ENCODE data around the gene BMF.
"Not testable (repeated sequence)": the region's sequence is repeated elsewhere in the genome, so short reads cannot be mapped to it uniquely, and the experiment has no call there.

BMF gene, protein sequence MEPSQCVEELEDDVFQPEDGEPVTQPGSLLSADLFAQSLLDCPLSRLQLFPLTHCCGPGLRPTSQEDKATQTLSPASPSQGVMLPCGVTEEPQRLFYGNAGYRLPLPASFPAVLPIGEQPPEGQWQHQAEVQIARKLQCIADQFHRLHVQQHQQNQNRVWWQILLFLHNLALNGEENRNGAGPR

DNA sequence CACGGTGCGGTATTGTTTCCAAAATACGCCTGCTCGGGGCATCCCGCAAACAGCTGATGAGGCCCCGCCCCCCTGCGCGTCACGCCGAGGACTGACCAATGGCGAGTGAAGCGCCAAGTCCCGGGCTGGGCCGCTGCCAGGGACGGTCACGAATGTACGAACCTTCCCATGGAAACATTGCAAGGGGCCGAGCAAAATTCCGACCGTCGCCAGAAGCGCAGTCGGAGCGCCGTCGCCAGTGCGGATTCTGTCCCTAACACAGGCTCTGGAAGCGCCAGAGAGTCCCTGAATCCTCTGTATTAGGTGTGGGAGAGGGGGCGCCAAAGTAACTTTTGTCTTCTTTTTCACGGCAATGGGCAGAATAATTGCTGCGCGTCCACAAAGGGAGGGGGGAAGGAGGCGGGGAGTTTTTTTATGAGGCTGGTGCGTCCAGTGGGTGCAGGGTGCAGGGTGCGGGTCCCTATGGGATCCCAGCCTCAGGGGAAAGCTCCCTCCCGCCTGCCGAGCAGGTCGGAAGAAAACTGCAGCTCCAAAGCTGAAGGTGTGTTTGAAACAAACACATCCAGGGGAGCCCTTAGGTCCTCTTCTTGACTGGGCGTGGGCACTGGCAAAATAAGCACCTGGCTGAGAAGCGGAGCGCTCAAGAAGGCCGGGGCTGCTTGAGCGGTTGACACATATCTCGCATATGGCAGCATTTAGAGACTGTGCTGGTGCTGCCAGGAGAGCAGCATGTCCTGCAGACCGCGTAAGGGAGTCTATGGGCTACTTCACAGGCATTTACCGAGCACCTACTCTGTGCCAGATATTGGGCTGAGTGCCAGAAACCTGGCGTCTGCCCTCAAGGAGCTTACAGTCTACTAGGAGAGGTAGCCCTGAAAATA, at the start of gene BMF:
BMF (minus strand) TSS at position 25 of the 881 bp plus-strand sequence. CDS start 2,793 bp downstream, outside the sequence.
- DNase-seq (ENCODE audit: low read depth): peak; percentile 95

DNA sequence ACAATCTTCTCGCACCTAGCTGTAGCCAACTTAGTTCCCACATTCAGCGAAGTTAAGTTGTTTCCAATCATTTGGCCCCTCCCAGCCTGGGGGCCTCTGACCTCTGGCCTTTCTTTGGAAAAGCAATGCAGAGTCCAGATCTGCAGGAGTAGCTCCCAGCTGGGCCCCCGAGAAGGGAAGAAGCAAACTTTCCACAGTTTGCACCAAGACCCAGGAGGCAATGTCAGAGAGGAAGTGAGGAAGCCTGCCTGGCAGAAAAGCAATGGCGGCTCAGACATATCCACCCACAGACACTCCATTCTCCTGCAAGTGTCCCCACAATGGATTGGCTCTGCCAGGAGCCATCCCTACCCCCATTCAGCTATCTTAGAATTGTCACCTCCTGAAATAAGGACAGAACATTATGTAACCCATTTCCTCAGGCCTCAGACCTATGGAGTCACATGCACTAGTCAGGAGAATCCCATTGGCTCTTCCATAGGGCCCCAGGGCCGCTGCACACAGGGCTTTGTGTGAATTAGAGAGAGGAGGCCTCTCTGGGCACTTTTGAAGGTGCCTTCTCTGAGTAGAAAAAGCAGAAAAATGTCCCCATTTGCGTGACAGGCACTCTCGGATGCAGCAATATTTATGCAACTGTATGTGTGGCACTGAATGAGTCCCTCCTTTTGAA, 49.2 kb upstream of the BMF start:
- no peak for DNase-seq (ENCODE audit: low read depth)

DNA sequence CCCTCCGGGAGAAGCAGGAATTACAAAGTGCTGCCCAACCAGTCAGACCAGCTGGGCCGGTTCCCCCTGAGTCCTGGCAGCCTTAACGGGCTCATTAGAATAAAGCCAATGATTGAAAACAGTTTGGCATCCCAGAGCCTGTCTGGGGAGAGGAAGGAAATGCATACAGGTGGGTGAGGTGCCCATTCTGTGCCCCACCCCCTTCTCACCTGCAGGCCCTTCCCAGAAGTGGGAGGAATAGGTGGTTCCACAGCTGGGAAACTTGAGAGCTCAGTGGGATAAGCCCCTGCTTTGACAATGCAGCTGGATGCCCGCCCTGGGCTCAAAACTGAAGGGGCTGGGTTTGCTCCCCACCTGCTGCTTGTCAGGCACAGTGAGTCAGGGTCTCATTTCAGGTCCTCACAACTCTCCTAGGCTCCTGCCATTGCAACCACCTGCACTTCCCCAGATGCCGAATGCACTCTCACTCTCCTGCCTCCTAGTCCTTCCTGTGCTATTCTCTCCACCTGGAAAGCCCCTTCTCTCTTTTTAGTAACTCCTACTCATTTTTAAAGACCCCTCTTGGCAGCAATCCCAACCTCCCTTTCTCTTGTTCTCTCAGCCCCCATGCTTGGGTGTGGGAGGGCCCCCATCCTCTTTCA, 46.7 kb upstream of the BMF start:
- DNase-seq (ENCODE audit: low read depth): no peak

DNA sequence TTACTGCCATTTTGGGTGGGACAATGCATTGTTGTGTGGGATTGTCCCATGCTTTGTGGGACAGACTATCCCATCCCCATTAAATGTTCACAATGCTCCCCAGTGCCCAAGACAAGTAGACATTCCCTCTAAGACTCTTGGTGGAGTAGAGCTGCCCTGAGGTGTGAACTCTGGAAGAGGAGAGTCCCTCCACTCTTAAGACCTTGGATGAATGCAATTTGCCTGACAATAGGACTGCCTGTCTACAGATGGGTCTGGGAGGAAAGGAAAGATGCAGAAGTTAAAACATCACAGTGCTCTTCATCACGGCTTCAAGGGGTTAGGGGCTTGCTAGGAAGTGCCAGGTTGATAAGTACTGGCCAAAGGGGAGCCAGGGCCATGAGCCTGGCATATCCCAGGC, 46.1 kb upstream of the BMF start:
- DNase-seq (ENCODE audit: low read depth): not testable (repeated sequence)

- no peak for DNase-seq (ENCODE audit: low read depth)
Measured at GRCh38 chr15:40151991-40152390, 43.3 kb upstream of the BMF start.

DNA sequence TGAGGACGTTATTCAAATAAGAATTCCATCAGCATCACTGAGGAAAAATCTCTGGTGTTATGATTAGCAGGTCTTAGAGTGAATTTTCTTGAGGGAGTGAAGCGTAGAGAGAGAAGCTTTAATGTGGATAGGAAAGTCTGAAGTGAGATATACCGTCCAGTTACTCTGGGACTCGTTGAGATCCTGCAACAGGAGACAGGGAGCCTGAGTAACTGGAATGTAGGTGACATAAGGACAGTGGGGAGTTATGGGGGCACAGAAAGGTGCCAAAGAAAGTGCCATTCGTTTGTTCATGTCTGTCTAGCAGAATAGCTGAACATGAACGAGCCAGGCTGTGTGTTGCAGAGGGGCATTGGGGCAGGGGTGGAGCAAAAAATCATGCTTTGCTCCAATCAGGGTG, 42.8 kb upstream of the BMF start:
- DNase-seq (ENCODE audit: low read depth): no peak

- no peak for DNase-seq (ENCODE audit: low read depth)
Measured at GRCh38 chr15:40150163-40150925, 41.7 kb upstream of the BMF start.

GRCh38 chr15:40149339-40149738, 40.7 kb upstream of the BMF start:
- no peak for DNase-seq (ENCODE audit: low read depth)

DNA sequence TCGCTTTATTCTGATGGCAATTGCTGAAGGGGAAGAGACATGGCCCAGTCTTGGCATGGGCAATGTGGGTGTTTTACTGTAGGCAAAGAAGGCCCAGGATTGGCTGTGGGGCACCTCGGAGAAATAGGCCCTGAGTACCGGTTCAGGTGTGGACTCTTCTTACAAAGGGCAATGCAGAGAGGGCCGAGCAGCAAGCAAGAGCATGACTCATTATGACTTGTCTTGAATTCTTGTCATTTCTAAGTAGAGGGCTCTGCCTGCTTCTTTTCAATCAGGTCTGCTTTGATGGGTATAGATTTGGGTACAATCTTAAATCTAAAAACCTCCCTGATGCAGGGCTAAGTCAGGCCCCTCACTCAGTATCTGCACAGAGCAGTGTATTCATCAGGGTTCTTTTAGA, 37.4 kb upstream of the BMF start:
- DNase-seq (ENCODE audit: low read depth): no peak

DNA sequence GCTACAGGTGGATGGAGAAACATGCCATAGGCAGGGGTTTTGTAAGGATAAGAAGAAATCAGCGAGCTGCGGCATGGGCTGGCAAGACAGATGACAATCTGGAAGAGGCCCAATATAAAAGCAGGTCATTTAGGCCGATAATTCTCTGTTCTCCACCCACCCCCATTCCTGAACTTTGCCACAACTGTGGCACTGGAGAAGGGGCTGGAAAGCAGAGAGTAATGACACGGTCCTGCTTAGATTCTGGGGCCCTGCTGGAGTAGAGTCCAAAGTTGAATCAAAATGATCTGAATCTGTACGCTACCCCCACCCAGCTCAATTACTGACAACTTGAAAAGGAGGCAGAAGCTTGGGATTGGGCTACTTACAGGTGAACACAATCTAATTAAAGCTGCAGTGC, 33.7 kb upstream of the BMF start:
- no peak for DNase-seq (ENCODE audit: low read depth)

GRCh38 chr15:40138201-40138570, 29.5 kb upstream of the BMF start:
- DNase-seq (ENCODE audit: low read depth): not testable (repeated sequence)

DNA sequence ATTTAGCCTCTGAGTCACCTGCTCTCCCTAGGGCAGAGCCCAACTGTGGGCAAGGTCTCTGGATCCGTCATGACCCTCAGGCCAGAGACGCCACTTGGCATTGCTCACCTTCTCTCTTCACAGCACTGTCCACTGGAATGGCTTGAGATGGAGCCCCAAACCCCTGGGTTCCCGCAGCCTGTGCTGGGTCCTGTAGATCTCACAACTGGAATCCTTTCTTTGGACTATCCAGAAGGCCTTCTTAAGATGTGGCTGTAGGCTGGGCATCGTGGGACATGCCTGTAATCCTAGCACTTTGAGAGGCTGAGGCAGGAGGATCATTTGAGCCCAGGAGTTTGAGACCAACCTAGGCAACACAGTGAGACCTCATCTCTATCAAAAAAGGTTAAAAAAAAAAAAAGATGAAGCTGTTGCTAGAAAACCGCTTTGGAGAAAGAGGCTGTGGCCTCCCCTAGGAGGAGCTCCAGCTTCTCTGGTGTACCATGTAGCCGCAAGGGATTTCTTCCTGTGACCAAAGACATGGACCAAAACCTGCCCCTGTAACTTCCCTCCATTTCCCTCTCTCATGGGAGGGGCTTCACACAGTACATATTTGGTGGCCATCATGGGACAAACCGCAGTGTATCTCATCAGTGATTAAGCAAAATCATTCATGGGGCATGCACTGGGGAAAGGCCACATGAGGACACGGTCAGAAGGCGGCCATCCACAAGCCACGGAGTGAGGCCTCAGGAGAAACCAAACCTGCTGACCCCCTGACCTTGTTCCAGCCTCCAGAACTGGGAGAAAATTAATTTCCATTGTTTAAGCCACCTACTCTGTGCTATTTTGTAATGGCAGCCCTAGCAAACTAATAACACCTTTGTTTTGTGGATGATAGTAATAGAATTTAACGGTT, 28.9 kb upstream of the BMF start:
- DNase-seq (ENCODE audit: low read depth): no peak

- no peak for DNase-seq (ENCODE audit: low read depth)
Measured at GRCh38 chr15:40136470-40137302, 28.0 kb upstream of the BMF start.

- not testable (repeated sequence) for DNase-seq (ENCODE audit: low read depth)
Measured at GRCh38 chr15:40135846-40136450, 27.3 kb upstream of the BMF start.

- no peak for DNase-seq (ENCODE audit: low read depth)
Measured at GRCh38 chr15:40134885-40135284, 26.2 kb upstream of the BMF start.

- DNase-seq (ENCODE audit: low read depth): no peak
Measured at GRCh38 chr15:40133544-40133943, 24.9 kb upstream of the BMF start.

- DNase-seq (ENCODE audit: low read depth): no peak
Measured at GRCh38 chr15:40130799-40131502, 22.3 kb upstream of the BMF start.

- DNase-seq (ENCODE audit: low read depth): no peak
Measured at GRCh38 chr15:40130118-40130517, 21.4 kb upstream of the BMF start.

Data from stimulated activated CD8-positive, alpha-beta memory T cell treated with anti-CD3 and anti-CD28 coated beads, Interleukin-12 subunit alpha, Interleukin-12 subunit beta, amount 100 ng/mL, for 1 hour (primary cell).